OCI-LY7 (cell line): ENCODE data around the gene SNAPC2.

Source experiments
- EZH2phosphoT487 ChIP-seq: fragments of 200-600 bp; sonication (generic); IDR thresholded peaks from 2 replicates; pipeline ENCODE4 v1.6.1; 2018; ENCODE audit warnings: low read depth, borderline replicate concordance, mild to moderate bottlenecking, mixed run types, antibody characterized with exemption, low read length, moderate library complexity, mixed read lengths
- TF ChIP-seq, protein P1 (sequence below): fragments of 200-600 bp; sonication (generic); conservative IDR thresholded peaks from 2 replicates; pipeline ENCODE4 v1.5.1; 2014; ENCODE audit warnings: mild to moderate bottlenecking, antibody characterized with exemption, low read length, moderate library complexity, mixed read lengths

DNA sequence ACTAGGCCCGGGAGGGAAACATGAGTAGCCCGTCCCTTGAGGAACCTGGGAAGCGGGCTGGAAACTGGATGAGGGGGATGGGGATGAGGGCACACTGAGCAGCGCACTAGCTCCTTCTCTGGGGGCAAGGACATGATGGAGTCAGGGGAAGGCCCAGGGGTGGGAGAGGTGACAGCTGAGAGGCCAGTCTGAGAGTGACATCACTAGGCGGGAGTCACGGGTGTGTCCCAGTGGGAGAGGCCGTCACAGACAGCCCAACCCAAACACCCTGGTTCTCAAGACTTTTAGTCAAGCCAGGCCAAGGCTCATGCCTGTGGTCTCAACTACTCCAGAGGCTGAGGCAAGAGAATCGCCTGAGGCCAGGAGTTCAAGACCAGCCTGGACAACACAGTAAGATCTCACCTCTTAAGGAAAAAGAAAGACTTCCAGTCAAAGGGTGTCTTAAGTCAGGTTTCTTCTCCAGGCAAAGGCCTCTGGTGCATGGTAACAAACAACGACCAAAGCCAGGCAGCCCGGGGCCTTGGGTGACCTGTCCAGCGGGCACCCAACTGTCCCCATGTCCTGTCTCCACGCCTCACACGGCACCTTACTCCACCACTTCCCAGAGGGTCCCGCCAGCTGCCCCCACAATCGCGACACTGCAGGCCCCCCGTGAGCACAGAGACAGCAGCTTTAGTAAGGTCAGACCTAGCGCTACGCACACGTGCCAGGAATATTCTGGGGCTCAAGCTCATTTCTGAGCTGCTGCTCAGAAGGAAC, 48.8 kb downstream of the SNAPC2 start:
- TF ChIP-seq, protein P1, sequence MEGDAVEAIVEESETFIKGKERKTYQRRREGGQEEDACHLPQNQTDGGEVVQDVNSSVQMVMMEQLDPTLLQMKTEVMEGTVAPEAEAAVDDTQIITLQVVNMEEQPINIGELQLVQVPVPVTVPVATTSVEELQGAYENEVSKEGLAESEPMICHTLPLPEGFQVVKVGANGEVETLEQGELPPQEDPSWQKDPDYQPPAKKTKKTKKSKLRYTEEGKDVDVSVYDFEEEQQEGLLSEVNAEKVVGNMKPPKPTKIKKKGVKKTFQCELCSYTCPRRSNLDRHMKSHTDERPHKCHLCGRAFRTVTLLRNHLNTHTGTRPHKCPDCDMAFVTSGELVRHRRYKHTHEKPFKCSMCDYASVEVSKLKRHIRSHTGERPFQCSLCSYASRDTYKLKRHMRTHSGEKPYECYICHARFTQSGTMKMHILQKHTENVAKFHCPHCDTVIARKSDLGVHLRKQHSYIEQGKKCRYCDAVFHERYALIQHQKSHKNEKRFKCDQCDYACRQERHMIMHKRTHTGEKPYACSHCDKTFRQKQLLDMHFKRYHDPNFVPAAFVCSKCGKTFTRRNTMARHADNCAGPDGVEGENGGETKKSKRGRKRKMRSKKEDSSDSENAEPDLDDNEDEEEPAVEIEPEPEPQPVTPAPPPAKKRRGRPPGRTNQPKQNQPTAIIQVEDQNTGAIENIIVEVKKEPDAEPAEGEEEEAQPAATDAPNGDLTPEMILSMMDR = no peak
- no peak for TF ChIP-seq EZH2phosphoT487
